Neural crest cell (in vitro differentiated cells): ENCODE measurements around the gene CCBE1. TPM values are rescaled to one million over a fixed set of nuclear protein-coding genes. Genes with fewer than 3 reads are reported as not detected.
A peak's percentile ranks its signal among the peaks of the same experiment; 100 is the strongest.

ENCODE experiments used
- DNase-seq: peaks from one replicate; pipeline ENCODE4 v3.0.0; 2021; ENCODE audit warnings: low read depth, mixed read lengths, low spot score
- H3K27ac Mint-ChIP-seq: one replicate; pipeline ENCODE4 v1.8.0; 2021; ENCODE audit warnings: mild to moderate bottlenecking, mixed read lengths; ENCODE audit not compliant: unreplicated experiment
- H3K27me3 Mint-ChIP-seq: 2 replicates; pipeline ENCODE4 v1.8.0; 2021; ENCODE audit warnings: low read depth, mild to moderate bottlenecking, mixed read lengths
- H3K36me3 Mint-ChIP-seq: 2 replicates; pipeline ENCODE4 v1.8.0; 2021; ENCODE audit warnings: low read depth, mild to moderate bottlenecking, mixed read lengths
- H3K4me1 Mint-ChIP-seq: 2 replicates; pipeline ENCODE4 v1.8.0; 2021; ENCODE audit warnings: mixed read lengths
- H3K4me3 Mint-ChIP-seq: one replicate; pipeline ENCODE4 v1.8.0; 2021; ENCODE audit warnings: mild to moderate bottlenecking, mixed read lengths
- H3K9me3 Mint-ChIP-seq: 2 replicates; pipeline ENCODE4 v1.8.0; 2021; ENCODE audit warnings: mixed read lengths
- CTCF ChIP-seq: fragments of 200-600 bp; sonication (generic); conservative IDR thresholded peaks from 2 replicates; pipeline ENCODE4 v1.5.0; 2021; ENCODE audit warnings: antibody characterized with exemption, mild to moderate bottlenecking
- total RNA-seq: library from RNA; stranded (reverse); gene quantifications from 2 replicates; pipeline ENCODE4 v1.2.1, GENCODE V29; 2021

Gene CCBE1
- total RNA-seq, 1 donor from 2014 or later = 0.33 TPM

- H3K4me1 Mint-ChIP-seq = peaks cover 15% of the 10 kb centered on the region
- no peak for DNase-seq
- peaks cover 78% of the 10 kb centered on the region for H3K27me3 Mint-ChIP-seq
- no peak for TF ChIP-seq CTCF
- H3K27ac Mint-ChIP-seq = no peak overlapping the region
- H3K36me3 Mint-ChIP-seq = no peaks in the 10 kb centered on the region
- peak overlapping the region; percentile 10 for H3K4me3 Mint-ChIP-seq
- H3K9me3 Mint-ChIP-seq = no peaks in the 10 kb centered on the region
These were observed 1.8 kb upstream of the CCBE1 start for GRCh38 chr18:59699061-59699460.

- H3K4me1 Mint-ChIP-seq = peaks cover 15% of the 10 kb centered on the region
- H3K36me3 Mint-ChIP-seq = no peaks in the 10 kb centered on the region
- H3K27me3 Mint-ChIP-seq = peaks cover 95% of the 10 kb centered on the region
- TF ChIP-seq CTCF = no peak
- H3K4me3 Mint-ChIP-seq = peak overlapping the region; percentile 4
- no peak overlapping the region for H3K27ac Mint-ChIP-seq
- peak; percentile 8 for DNase-seq
- H3K9me3 Mint-ChIP-seq = no peaks in the 10 kb centered on the region
These were observed 650 bp downstream of the CCBE1 start for GRCh38 chr18:59696311-59697235.

- DNase-seq = no peak
- Mint-ChIP-seq H3K27ac (no peak overlapping the region), H3K4me1 (peaks cover 15% of the 10 kb centered on the region), H3K4me3 (no peak overlapping the region), H3K36me3 (no peaks in the 10 kb centered on the region), H3K9me3 (no peaks in the 10 kb centered on the region), H3K27me3 (peaks cover 96% of the 10 kb centered on the region)
- TF ChIP-seq CTCF = no peak
These were observed 1.7 kb downstream of the CCBE1 start for GRCh38 chr18:59695551-59695950.

- H3K27me3 Mint-ChIP-seq = peaks cover 96% of the 10 kb centered on the region
- no peak for TF ChIP-seq CTCF
- peak overlapping the region; percentile 6 for H3K4me3 Mint-ChIP-seq
- peaks cover 20% of the 10 kb centered on the region for H3K4me1 Mint-ChIP-seq
- H3K9me3 Mint-ChIP-seq = no peaks in the 10 kb centered on the region
- no peak for DNase-seq
- no peaks in the 10 kb centered on the region for H3K36me3 Mint-ChIP-seq
- H3K27ac Mint-ChIP-seq = no peak overlapping the region
These were observed 2.4 kb downstream of the CCBE1 start for GRCh38 chr18:59694824-59695223.

GRCh38 chr18:59691996-59692395 is 5.2 kb downstream of the CCBE1 start:
- Mint-ChIP-seq H3K9me3 (no peaks in the 10 kb centered on the region), H3K4me1 (peaks cover 12% of the 10 kb centered on the region), H3K36me3 (no peaks in the 10 kb centered on the region), H3K27me3 (peaks cover 88% of the 10 kb centered on the region), H3K4me3 (no peak overlapping the region), H3K27ac (no peak overlapping the region)
- no peak for TF ChIP-seq CTCF
- no peak for DNase-seq
